NOMO-1 treated with dmso at 0.1 percent for 144 hours (cell line): ENCODE data around the gene CAVIN1.
"Not testable (repeated sequence)": the region's sequence is repeated elsewhere in the genome, so short reads cannot be mapped to it uniquely, and the experiment has no call there.

Experiments used
- DNase-seq: peaks from one replicate; lab custom pipeline; 2025; ENCODE audit not compliant: unreplicated experiment; lab: John Stamatoyannopoulos, UW

CAVIN1 gene

GRCh38 chr17:42381898-42382297 lies 41.2 kb downstream of the CAVIN1 start:
- DNase-seq, result no peak

GRCh38 chr17:42380935-42381334 lies 42.1 kb downstream of the CAVIN1 start:
- no peak for DNase-seq

DNA sequence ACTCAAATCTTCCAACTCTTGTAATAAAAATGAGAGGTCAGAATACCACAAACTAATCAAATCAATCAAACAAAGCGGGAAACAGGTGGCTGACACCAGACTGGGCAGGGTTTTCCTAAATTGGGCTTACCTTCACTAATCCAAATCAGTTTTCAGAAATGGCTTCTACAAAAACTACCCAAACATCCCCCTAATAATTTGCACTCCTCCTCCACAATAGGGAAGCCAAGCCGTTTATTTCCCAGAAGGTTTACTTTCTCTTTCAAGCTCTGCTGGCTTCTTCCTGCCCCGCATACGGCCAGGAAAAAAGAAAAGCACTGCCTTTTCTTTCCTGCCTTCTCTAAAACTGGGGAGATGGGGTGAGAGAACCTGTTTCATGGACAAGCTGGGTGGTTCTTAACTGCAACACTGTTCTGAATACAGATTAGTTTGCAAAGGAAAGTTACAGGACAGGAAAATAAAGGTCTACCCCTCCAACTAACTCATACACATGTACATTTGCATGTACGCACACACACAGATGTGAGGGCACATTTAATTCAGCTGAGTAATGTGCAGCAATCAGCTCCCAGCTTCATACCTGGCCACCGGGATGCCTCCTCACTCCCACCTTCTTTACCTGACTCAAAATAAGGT lies 44.0 kb downstream of the CAVIN1 start:
- DNase-seq, result no peak

- DNase-seq, result no peak
These were observed 44.6 kb downstream of the CAVIN1 start for GRCh38 chr17:42378359-42378958.

- no peak for DNase-seq
These were observed 49.2 kb downstream of the CAVIN1 start for GRCh38 chr17:42373896-42374295.

DNA sequence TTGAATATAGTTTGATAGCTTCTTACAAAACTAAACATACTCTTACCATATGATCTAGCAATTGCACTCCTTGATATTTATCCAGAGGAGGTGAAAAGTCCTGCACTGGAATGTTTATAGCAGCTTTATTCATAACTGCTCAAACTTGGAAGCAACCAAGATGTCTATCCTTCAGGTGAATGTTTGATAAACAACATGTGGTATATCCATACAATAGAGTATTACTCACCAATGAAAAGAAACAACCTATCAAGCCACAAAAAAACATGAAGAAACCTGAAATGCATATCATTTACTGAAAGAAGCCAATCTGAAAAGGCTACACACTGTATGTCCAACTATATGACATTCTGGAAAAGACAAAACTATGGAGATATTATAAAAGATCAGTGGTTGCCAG lies 50.9 kb downstream of the CAVIN1 start:
- DNase-seq, result no peak

GRCh38 chr17:42368797-42369561 lies 54.1 kb downstream of the CAVIN1 start:
- not testable (repeated sequence) for DNase-seq

DNA sequence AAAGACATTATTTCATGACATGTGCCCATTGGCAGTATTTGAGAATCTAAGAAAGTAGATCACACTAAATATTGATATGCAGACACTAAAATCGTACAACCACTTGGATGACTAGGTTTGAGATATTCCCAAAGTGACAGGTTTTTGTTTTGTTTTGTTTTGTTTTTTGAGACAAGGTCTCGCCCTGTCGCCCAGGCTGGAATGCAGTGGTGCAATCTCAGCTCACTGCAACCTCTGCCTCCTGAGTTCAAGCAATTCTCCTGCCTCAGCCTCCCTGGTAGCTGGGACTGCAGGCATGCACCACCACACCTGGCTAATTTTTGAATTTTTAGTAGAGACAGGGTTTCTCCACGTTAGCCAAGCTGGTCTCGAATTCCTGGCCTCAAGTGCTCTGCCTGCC lies 54.7 kb downstream of the CAVIN1 start:
- DNase-seq, result not testable (repeated sequence)

DNA sequence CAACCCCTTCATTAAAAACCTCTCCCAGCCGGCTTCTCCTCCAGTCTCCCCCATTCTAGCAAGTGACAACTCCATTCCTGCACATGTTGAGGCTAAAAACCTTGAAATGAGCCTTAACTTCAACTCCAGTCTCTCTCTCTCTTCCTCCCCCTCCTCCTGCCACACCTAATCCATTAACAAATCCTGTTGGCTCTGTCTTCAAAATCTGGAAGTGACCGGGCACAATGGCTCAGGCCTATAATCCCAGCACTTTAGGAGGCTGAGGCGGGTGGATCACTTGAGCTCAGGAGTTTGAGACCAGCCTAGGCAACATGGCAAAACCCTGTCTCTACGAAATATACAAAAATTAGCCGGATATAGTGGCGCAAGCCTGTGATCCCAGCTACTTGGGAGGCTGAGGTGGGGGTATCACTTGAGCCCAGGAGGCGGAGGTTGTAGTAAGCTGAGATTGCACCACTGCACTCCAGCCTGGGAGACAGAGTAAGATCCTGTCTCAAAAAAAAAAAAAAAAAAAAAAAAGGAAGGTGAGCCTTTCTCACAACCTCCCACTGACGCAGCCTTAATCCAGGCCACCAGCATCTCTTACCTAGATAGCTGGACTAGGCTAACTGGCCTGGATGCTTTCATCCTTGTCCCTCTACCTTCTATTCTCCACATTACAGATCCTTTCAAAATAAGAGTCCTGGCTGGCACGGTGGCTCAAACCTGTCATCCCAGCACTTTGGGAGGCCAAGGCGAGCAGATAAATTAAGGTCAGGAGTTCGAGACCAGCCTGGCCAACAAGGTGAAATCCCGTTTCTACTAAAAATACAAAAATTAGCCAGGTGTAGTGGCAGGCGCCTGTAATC lies 56.7 kb downstream of the CAVIN1 start:
- not testable (repeated sequence) for DNase-seq

DNA sequence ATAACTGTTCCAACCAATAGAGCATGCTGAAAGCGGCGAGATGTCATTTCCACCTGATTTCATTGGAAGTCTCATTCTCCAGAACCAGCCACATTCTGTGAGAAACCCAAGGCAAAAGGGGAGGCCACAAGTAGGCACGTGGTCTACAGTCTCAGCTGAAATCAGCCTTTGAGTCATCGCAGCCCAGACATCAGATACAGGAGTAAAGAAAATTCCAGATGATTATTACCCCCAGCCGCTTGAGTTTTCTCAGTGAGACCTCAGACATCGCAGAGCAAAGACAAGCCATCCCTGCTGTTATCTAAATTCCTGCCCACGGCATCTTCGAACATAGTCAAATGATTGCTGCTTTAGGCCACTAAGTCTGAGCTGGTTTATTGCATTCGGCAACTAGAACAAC lies 57.9 kb downstream of the CAVIN1 start:
- no peak for DNase-seq

DNA sequence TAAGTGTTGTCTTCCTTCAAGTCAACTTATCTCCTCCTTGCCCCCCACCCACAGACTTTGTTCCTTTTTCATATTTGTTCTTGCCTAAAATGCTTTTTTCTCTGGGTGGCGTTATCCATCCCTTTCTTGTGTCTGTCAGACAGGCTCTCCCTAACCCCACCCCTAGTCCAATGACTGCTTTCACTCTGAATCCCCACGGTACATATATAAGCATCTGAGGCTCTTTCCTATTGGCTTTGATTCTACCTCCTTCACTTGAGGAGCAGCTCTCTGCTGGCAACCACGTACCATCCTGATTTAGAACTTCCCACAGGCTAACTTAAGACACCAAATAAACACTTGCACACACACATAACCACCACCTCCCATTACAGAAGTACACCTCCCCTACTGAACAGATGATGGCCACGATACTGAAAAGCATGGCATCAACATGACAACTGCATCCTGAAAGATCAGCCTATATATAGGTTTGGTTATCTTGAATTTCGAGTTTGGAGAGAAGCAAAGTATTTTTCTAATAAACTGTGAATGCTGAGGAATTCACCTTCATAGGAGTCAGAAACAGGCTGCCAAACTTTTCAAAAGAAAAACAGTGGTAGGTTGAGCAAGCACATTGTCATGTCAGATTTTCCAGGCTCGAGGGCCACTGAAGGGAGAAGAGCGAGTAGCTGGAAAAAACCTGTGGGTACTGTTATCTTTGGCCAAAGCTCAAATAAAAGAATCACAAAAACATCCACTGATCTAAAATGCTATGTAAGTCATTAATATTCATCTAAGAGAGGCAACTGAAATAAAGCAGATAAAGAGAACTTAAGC lies 59.1 kb downstream of the CAVIN1 start:
- no peak for DNase-seq

DNA sequence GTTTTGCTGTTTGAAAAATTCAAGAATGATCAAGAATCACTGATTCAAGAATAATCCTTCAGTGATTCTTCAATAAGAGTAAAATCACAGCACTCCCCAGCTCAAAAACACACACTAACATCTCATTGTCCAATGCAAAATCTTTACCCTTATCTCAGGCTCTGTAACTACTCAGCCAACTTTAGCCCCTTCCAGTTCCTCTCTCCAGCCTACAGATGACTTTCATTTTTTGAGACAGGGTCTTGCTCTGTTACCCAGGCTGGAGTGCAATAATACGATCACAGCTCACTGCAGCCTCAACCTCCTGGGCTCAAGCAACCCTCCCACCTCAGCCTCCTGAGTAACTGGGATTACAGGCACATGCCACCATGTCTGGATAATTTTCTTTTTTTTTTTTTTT lies 59.8 kb downstream of the CAVIN1 start:
- no peak for DNase-seq

- DNase-seq, result no peak
These were observed 60.7 kb downstream of the CAVIN1 start for GRCh38 chr17:42362245-42362961.

DNA sequence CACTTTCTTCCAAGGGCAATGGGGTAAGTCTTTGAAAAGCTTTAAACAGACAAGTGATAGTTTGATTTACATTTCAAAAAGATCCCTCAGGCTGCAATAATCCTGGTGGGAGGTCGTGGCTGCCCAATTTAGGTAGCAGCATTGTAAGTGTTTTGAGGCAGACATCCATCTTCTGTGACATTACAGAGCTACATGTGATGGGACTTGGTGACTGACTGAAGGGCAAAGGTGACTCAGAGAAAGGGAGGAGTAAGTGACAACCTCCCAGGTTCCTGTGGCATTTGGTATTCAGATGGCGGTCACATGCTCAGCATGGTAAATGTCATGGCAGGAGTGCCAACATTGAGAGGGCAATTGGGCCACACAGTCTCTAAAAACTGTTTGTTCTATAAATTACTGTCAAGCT lies 61.3 kb downstream of the CAVIN1 start:
- no peak for DNase-seq

- not testable (repeated sequence) for DNase-seq
These were observed 62.7 kb downstream of the CAVIN1 start for GRCh38 chr17:42360388-42360787.

- DNase-seq, result no peak
These were observed 63.9 kb downstream of the CAVIN1 start for GRCh38 chr17:42359133-42359532.

DNA sequence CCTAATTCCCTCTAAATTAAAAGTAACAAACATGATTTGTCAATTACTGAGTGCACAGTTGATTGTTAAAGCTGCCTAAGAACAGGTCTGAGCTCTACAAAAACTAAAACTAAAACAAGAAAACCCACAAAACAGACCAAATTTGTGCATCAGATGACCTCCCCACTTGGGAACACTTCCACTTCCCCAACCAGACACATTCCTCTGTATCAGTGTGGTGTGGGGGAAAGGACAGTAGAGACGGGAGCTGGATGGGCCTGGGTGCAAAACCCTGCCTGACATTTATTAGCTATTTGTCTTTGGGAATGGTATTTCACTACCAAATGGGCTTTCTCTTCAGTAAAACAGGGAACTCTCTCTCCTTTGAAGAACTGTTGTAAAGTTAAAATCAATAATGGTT lies 64.6 kb downstream of the CAVIN1 start:
- no peak for DNase-seq

DNA sequence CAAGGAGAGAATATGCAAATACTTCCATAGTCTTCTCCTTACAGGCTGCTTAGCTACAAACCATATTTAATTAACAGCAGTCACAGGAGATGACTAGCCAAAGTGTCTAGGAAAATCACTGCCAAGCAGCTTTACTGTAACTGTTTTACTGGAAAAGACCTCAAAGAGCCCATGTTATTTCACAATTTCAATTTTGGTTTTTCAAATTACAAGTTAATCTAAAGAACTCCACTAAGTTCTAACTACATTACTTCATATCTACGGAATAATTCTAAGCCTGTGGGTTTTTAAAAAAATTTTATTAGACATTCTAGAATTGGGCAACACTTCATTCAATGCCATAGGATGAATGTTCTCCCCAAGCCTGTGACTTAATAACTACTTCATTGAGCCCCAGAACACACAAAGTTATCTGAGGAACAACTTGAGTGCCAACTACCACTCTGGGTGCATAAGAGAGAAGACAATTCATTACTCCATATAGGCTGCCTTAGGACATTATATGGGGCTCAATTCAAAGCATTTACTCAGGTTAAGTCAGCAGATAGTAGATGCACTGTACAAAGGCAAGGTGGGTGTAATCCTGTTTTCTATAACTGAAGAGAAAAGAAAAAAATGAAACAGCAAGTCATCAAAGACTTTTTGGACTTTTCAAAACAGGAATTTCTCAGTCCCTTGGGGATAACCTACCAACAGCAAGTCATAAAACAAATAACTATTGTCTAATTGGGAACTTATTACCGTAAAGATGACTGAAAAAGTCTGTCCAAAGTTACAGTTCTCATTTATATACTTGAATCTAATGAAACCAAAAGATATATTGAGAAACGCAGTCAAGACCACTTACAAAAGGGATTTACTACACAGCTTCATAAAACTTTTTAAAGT lies 67.9 kb downstream of the CAVIN1 start:
- DNase-seq, result no peak
